ENCODE data around the gene STARD8.

The STARD8 gene

GRCh38 chrX:68692651-68693050 lies 45.2 kb downstream of the STARD8 start:
- no peak for FAIRE-seq

GRCh38 chrX:68693481-68694434 lies 46.3 kb downstream of the STARD8 start:
- no peak for FAIRE-seq

GRCh38 chrX:68694435-68695205 lies 47.2 kb downstream of the STARD8 start:
- no peak for FAIRE-seq

- no peak for FAIRE-seq
These were observed 47.9 kb downstream of the STARD8 start for GRCh38 chrX:68695206-68695845.

DNA sequence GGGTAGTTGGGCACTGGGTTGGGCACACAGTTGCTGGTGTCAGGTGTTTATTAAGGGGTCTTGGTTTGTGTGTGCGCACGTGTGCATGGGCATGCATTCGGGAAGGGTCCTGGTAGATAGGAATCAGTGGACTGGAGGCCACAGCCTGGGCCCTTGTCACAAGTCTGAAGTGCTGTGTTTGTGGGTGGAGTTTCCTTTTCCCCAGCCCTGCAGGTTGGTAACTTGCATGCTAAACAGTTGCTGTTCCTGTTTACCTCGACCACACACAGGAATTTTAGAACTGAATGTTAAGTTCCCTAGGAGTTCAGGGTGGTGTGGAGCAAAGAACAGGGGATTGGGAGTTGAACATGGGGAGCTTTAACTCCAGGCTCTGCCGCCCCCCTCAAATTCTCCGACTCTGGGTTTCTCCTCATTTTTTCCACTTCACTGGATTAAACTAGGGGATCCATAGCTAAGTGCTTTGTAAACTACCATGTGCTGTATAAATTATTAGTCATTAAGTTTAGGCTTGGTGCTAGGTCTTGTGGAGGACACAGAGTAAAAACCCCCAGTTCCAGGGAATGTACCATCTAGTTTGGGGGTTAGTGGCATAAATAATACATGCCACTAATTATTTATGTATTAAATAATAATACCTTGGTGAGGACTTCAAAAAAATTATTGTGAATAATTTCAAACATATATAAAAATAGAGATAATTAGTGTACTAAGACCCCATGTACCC lies 49.0 kb downstream of the STARD8 start:
- no peak for FAIRE-seq

GRCh38 chrX:68697036-68697435 lies 49.6 kb downstream of the STARD8 start:
- no peak for FAIRE-seq

DNA sequence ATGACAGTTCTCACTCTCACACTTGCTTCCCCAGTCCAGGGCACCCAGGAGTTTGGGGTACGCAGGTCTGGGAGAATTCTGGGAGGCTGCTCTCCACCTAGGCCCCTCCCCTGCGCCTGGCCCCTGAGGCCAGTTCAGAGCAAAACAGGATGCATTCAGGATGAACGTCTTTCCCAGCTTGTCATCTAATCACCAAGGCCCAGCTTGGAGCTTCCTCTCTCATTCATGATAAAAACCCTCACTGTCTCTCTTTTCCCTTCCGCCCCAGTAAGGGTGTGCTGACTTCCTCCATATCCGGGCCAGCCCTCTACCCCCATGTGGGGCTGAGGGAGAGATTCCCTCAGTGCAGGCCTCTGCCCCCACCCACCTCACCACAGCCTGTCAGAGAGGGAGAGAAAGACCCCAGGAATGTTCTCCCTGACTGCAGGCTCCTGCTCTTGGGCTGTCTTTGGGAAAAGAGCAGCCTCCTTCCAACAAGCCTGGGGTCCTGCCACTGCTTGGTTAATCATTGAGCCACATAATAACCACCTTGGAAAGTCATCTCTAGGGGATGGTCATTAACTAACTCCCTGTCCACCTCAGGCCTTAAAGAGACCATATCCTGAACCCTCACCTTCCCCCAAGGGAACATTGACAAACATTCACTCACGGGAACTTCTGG lies 50.1 kb downstream of the STARD8 start:
- no peak for FAIRE-seq

DNA sequence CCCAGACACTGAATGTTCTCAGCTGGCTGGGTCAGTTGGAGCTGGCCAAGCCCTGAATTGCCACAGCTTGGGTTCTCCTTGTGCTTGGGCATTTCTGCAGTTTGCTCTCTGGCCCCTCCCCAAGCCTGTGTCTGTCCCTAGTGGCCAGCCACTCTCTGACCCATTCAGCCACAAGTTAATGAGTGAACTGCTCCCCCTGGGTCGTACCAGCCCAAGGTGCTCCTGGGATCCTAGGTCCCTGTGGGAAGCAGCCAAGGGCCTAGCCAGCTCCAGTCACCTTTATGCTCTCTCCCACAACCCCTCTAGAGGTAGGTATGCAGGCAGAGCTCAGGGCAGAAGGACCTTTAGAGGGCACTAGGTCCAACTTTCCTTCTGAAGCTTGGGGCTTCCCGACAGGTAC lies 51.5 kb downstream of the STARD8 start:
- no peak for FAIRE-seq

- FAIRE-seq = no peak
These were observed 52.7 kb downstream of the STARD8 start for GRCh38 chrX:68699960-68700746.

DNA sequence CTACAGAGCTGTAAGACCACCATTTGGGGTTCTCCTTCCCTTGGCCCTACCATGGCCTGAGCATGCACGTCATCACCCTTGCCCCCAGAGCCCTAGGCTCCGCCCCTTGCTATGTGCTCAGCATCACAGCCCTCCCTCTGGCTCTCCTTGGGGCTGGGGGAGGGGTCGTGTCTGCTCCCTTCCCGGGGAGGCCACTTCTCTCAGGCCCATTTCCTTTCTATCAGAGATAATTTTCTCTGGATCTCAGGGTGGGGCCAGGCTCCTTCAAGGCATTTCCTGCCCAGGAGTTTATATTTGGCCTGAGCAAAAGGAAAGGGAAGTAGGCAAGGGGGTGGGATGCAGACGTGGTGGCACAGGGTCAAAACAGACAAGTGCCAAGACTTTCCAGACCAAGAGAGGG lies 55.9 kb downstream of the STARD8 start:
- no peak for FAIRE-seq

DNA sequence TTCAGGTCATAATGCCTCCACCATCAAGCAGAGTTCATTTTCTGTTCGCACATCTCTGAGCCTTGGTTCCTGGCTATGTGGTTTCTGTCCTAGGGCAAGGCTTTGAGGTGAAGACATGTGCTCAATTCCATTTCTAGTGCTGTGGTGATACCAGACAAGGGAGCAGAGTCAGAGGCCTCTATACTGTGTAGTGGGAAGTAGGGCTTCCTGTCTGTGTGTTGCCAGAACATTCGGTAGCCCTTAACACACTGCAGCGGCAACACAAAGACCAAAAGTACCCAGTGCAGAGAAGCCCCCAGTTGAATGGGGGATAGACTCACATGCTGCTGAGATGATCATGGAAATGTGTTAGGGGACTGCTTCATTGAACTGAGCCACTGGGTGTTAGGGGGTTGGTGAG lies 56.4 kb downstream of the STARD8 start:
- FAIRE-seq = no peak

DNA sequence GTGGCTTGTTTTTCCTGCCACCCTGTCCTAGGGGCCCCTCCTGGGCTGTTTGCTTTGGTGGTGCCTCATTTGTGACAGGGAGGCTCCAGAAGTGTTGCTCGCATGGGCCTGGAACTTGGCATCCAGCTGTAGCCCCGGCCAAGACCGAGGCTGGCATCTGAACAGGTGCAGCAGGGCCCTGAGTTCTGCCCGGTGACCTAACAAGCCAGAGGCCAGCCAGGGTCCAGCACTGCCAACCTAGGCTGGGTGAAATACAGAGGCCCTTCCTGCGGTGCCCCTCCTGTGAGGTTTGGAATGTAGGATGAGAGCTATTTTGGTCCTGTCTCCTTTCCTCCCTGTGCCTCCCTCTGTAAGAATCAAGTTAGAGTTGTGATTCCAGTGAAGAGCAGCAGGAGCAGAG lies 58.5 kb downstream of the STARD8 start:
- no peak for FAIRE-seq

DNA sequence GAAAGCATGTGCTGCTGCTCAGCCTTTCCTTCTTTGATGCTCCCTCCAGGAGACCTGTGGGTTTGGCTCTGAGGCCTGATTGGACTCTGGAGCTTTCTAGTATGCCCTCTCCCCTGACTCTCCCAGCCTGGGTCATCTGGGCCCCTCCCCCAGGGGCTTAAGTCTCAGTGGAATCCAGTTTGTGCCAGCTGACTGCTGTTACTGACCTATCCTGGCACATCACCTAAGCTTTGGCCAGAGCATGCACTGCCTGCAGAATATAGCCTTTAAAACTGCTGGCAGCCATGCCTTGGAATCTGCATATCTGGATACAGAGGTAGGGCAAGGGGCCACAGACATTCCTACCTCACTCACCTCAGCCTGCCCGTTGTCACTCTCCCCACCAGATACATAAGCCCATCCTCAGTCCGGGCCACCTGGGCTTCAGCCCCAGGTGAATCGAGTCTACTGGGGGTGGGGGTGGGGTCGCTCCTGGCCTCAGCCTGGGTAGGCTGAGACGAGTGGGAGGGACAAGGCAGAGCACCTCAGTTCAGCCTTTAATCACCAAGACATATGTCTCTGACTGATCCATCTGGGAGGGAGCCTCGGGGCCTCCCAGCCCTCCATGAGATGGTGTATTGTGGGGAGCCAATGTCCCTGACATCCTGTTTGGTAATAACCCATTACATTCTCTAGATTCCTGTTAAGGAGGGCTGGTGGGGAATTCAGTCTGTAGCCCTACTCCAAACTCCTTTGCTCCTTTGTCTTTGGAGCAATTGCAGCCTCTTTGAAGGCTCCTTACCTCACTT lies 61.2 kb downstream of the STARD8 start:
- FAIRE-seq = no peak

GRCh38 chrX:68710870-68711576 lies 63.6 kb downstream of the STARD8 start:
- no peak for FAIRE-seq

DNA sequence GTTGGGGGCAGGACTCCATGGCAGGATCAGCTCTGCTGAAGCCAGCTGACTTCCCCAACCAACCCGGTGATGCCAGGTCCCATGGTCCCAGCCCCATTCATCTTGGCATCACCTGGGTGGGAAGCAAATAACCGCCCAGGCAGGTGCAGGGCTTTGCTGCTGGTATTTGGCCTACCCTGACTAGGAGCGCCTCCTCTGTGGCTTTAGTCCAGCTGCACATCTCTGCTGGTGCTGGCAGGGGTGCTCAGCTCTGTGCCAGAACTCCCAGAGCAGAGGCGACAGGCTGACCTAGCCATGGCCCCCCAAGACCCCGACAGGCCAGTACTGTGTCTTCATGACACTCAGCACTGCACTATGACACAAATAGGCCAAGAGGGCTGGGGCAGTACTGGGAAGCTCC lies 64.4 kb downstream of the STARD8 start:
- no peak for FAIRE-seq

DNA sequence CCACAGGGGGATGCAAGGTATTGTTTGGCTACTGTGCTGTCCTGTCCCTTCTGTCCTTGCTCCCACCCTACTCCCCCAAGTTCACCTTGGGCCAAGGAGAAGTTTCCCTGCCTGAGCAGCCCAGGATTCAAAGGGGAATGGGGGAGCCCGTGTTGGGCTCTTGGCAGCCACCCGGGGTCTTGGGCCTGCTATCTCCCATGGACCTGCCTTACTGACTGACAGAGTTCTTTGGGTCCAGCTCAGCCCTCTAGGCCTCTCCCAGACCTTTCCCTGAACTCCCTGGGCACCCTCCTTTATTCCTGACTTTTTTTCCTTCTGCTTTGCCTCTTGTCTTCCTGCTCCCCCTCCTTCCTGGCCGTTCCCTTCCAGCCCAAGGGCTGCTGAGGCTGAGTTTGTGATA lies 67.4 kb downstream of the STARD8 start:
- FAIRE-seq = no peak

DNA sequence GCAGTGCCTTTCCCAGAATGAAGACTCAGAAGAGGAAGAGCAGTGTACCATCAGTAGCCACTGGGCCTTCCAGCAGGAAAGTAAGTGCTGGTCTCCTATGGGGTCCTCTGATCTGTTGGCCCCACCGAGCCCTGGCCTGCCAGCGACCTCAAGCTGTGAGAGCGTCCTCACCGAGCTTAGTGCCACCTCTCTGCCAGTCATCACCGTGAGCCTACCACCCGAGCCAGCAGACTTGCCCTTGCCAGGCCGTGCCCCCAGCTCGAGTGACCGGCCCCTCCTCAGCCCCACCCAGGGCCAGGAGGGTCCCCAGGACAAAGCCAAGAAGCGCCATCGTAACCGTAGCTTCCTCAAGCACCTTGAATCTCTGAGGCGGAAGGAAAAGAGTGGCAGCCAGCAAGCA lies 69.7 kb downstream of the STARD8 start:
- no peak for FAIRE-seq

- FAIRE-seq = no peak
These were observed 70.4 kb downstream of the STARD8 start for GRCh38 chrX:68717663-68718442.

- no peak for FAIRE-seq
These were observed 71.0 kb downstream of the STARD8 start for GRCh38 chrX:68718443-68718820.

Measured in A204.1 (cell line).